Endodermal cell (in vitro differentiated cells): Measurements from ENCODE around the gene RRAS. TPM values are rescaled to one million over a fixed set of nuclear protein-coding genes. Genes with fewer than 3 reads are reported as not detected.

Source experiments
- DNase-seq: peaks from one replicate; pipeline ENCODE4 v3.0.0-alpha.2; 2017
- H3K27ac ChIP-seq: 2 replicates; pipeline ENCODE4 v1.5.1; 2013; ENCODE audit warnings: mild to moderate bottlenecking, low read depth, low read length, moderate library complexity
- H3K27me3 ChIP-seq: 2 replicates; pipeline ENCODE4 v1.6.1; 2013; ENCODE audit warnings: mild to moderate bottlenecking, low read length, moderate library complexity; ENCODE audit not compliant: insufficient read depth, control insufficient read depth, poor library complexity, severe bottlenecking
- H3K36me3 ChIP-seq: 2 replicates; pipeline ENCODE4 v1.7.0; 2013; ENCODE audit warnings: mild to moderate bottlenecking, low read length, moderate library complexity; ENCODE audit not compliant: control insufficient read depth, insufficient read depth
- H3K4me1 ChIP-seq: one replicate; pipeline ENCODE4 v1.7.0; 2013; ENCODE audit warnings: low read length; ENCODE audit not compliant: control insufficient read depth, insufficient read depth
- H3K4me3 ChIP-seq: 2 replicates; pipeline ENCODE4 v1.5.1; 2013; ENCODE audit warnings: mild to moderate bottlenecking, low read length, moderate library complexity
- H3K9ac ChIP-seq: 2 replicates; pipeline ENCODE4 v1.6.1; 2013; ENCODE audit warnings: mild to moderate bottlenecking, low read length, moderate library complexity; ENCODE audit not compliant: poor library complexity, severe bottlenecking; ENCODE audit errors: extremely low read depth
- H3K9me3 ChIP-seq: 2 replicates; pipeline ENCODE4 v1.6.1; 2013; ENCODE audit warnings: mild to moderate bottlenecking, low read length, moderate library complexity; ENCODE audit not compliant: control insufficient read depth
- H3K27ac Mint-ChIP-seq: 2 replicates; pipeline ENCODE4 v1.8.0; 2020; ENCODE audit warnings: mixed read lengths
- H3K27me3 Mint-ChIP-seq: 2 replicates; pipeline ENCODE4 v1.8.0; 2021; ENCODE audit warnings: mild to moderate bottlenecking, mixed read lengths; ENCODE audit not compliant: insufficient read depth
- H3K36me3 Mint-ChIP-seq: 2 replicates; pipeline ENCODE4 v1.8.0; 2020; ENCODE audit warnings: low read depth, mixed read lengths
- H3K4me1 Mint-ChIP-seq: 2 replicates; pipeline ENCODE4 v1.8.0; 2020; ENCODE audit warnings: mixed read lengths
- H3K4me3 Mint-ChIP-seq: 2 replicates; pipeline ENCODE4 v1.8.0; 2020; ENCODE audit warnings: mild to moderate bottlenecking, moderate library complexity, mixed read lengths
- H3K9me3 Mint-ChIP-seq: 2 replicates; pipeline ENCODE4 v1.8.0; 2020; ENCODE audit warnings: mild to moderate bottlenecking, mixed read lengths
- CTCF ChIP-seq: fragments of 200-600 bp; sonication (generic); conservative IDR thresholded peaks from 2 replicates; pipeline ENCODE4 v1.5.0; 2021; ENCODE audit warnings: antibody characterized with exemption, mild to moderate bottlenecking
- WGBS, 2 experiments: methylation state at CpG; one replicate each; pipeline versions ENCODE4 v1.1.5 to v1.1.7; 2013; ENCODE audit warnings: missing lambda C conversion rate in 2 of 2, mixed read lengths in 1 of 2; ENCODE audit not compliant: insufficient coverage in 1 of 2, insufficient read length in 1 of 2; 5-methylcytosine and 5-hydroxymethylcytosine counted together
- total RNA-seq, 2 donors: library from RNA; stranded (reverse); fragmentation: NEBNext Ultra II Directional in 1 of 2; extraction: Animal tissue kit (Norgen Biotek cat#: 25700) in 1 of 2; gene quantifications; 2 replicates in 1 of 2; 3 replicates in 1 of 2; pipeline ENCODE4 v1.2.1, GENCODE V29; 2021

Gene RRAS
- total RNA-seq, 2 donors from 2014 or later = 5.8 to 7.3 TPM

- Mint-ChIP-seq H3K9me3 (no peaks in the 10 kb centered on the region), H3K36me3 (peaks cover 14% of the 10 kb centered on the region), H3K4me3 (peak overlapping the region; percentile 97), H3K27me3 (no peaks in the 10 kb centered on the region), H3K27ac (peak overlapping the region; percentile 100), H3K4me1 (peaks cover 29% of the 10 kb centered on the region)
- no peak for TF ChIP-seq CTCF
- no peaks in the 10 kb centered on the region for H3K9me3 ChIP-seq
- H3K27me3 ChIP-seq = no peaks in the 10 kb centered on the region
- H3K9ac ChIP-seq = peak overlapping the region; percentile 95
- WGBS, 2 experiments = 0% methylated on average over 12 to 34 of the region's 34 CpGs
- peaks cover 14% of the 10 kb centered on the region for H3K4me1 ChIP-seq
- H3K36me3 ChIP-seq = peaks cover 10% of the 10 kb centered on the region
- peak; percentile 100 for DNase-seq
- peak overlapping the region; percentile 99 for H3K27ac ChIP-seq
- H3K4me3 ChIP-seq = peak overlapping the region; percentile 86
Measured at GRCh38 chr19:49676784-49677230, 36.9 kb upstream of the RRAS start.

GRCh38 chr19:49676136-49676783 is 36.3 kb upstream of the RRAS start:
- peak overlapping the region; percentile 100 for H3K27ac Mint-ChIP-seq
- DNase-seq = peak; percentile 93
- Histone ChIP-seq H3K27me3 (no peaks in the 10 kb centered on the region), H3K4me1 (peaks cover 14% of the 10 kb centered on the region), H3K9ac (peak overlapping the region; percentile 95), H3K27ac (peak overlapping the region; percentile 99), H3K36me3 (peaks cover 8% of the 10 kb centered on the region), H3K4me3 (peak overlapping the region; percentile 86), H3K9me3 (no peaks in the 10 kb centered on the region)
- no peaks in the 10 kb centered on the region for H3K27me3 Mint-ChIP-seq
- no peaks in the 10 kb centered on the region for H3K9me3 Mint-ChIP-seq
- WGBS, 2 experiments = 0 to 1% methylated on average over 15 to 27 of the region's 27 CpGs
- H3K4me1 Mint-ChIP-seq = peaks cover 31% of the 10 kb centered on the region
- TF ChIP-seq CTCF = no peak
- peak overlapping the region; percentile 97 for H3K4me3 Mint-ChIP-seq
- peaks cover 13% of the 10 kb centered on the region for H3K36me3 Mint-ChIP-seq

GRCh38 chr19:49672131-49672919 is 32.4 kb upstream of the RRAS start:
- Histone ChIP-seq H3K9ac (peak overlapping the region; percentile 29), H3K9me3 (no peaks in the 10 kb centered on the region), H3K27me3 (no peaks in the 10 kb centered on the region), H3K36me3 (peaks cover 26% of the 10 kb centered on the region), H3K27ac (peak overlapping the region; percentile 22), H3K4me3 (no peak overlapping the region), H3K4me1 (no peaks in the 10 kb centered on the region)
- Mint-ChIP-seq H3K9me3 (no peaks in the 10 kb centered on the region), H3K27ac (peak overlapping the region; percentile 88), H3K4me1 (peaks cover 10% of the 10 kb centered on the region), H3K4me3 (peak overlapping the region; percentile 37), H3K36me3 (peaks cover 27% of the 10 kb centered on the region), H3K27me3 (no peaks in the 10 kb centered on the region)
- peak; percentile 96 for DNase-seq
- peak; percentile 96 for TF ChIP-seq CTCF
- WGBS, 2 experiments = 35 to 49% methylated on average over 10 to 28 of the region's 28 CpGs
